ENCODE measurements around the gene AP3B1. TPM values are rescaled to one million over a fixed set of nuclear protein-coding genes. Genes with fewer than 3 reads are reported as not detected.
A peak's percentile ranks its signal among the peaks of the same experiment; 100 is the strongest.

Gene AP3B1
- total RNA-seq, 3 donors from 2014 or later = 48.0 to 63.5 (median 48.2) TPM

DNA sequence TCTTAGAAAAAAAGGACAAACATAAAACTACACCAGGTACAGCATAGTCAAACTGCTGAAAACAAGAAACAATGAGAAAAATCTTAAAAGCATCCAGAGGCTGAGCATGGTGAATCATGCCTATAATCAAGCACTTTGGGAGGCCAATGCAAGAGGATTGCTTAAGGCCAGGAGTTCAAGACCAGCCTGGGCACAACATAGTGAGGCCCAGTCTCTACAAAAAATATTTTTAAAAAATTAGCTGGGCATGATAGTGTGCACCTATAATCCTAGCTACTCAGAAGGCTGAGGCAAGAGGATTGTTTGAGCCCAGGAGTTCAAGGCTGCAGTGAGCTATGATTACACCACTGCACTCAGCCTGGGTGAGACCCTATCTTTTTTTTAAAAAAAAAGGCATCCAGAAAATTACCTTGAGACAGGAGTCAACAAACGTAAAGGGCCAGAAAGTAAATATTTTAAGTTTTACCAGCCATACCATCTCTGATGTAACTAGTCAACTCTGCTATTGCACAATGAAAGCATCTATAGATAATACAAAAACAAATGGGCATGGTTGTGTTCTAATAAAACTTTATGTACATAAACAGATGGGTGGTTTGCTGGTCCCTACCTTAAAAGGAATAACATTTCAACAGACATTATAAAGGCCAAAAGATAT lies 19.8 kb downstream of the AP3B1 start:
- Histone ChIP-seq H3K4me1 (no peaks in the 10 kb centered on the region), H3K36me3 (no peaks in the 10 kb centered on the region), H3K27me3 (no peaks in the 10 kb centered on the region), H3K9me3 (no peaks in the 10 kb centered on the region), H3K27ac (no peak overlapping the region), H3K4me3 (no peak overlapping the region)
- no peak for DNase-seq (ENCODE audit: low spot score in 2 of 2)
- intact Hi-C loops (cut with DNase I; ENCODE audit: low total_unique reads) = no loop called here
- TF ChIP-seq POLR2AphosphoS5 (IDR thresholded peaks at IDR 0.05) = no peak
- TF ChIP-seq, protein P1, sequence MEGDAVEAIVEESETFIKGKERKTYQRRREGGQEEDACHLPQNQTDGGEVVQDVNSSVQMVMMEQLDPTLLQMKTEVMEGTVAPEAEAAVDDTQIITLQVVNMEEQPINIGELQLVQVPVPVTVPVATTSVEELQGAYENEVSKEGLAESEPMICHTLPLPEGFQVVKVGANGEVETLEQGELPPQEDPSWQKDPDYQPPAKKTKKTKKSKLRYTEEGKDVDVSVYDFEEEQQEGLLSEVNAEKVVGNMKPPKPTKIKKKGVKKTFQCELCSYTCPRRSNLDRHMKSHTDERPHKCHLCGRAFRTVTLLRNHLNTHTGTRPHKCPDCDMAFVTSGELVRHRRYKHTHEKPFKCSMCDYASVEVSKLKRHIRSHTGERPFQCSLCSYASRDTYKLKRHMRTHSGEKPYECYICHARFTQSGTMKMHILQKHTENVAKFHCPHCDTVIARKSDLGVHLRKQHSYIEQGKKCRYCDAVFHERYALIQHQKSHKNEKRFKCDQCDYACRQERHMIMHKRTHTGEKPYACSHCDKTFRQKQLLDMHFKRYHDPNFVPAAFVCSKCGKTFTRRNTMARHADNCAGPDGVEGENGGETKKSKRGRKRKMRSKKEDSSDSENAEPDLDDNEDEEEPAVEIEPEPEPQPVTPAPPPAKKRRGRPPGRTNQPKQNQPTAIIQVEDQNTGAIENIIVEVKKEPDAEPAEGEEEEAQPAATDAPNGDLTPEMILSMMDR (IDR thresholded peaks at IDR 0.05) = no peak

DNA sequence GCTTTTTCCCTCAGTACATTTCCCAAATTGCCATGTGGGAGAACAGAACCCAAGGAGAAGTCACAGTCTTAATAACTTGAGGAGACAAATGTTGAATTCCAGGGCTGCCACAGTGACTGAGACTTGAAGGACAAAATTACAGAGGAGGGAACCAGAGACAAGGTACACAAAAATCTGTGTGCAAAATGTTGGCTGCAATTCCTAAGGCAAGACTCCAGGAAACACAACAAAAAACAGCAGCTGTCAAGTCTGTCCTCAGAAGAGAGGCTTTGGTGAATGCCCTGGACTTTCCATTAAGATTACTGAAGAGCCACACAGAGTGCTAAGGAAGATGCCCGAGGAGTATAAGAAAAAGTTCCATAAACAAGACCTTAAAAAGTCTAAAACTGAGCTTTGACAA lies 21.1 kb downstream of the AP3B1 start:
- Histone ChIP-seq H3K4me1 (no peaks in the 10 kb centered on the region), H3K9me3 (no peaks in the 10 kb centered on the region), H3K36me3 (no peaks in the 10 kb centered on the region), H3K27me3 (no peaks in the 10 kb centered on the region), H3K4me3 (no peak overlapping the region), H3K27ac (no peak overlapping the region)
- DNase-seq (ENCODE audit: low spot score in 2 of 2) = no peak
- TF ChIP-seq, protein P1 (IDR thresholded peaks at IDR 0.05) = no peak
- no peak for TF ChIP-seq POLR2AphosphoS5 (IDR thresholded peaks at IDR 0.05)
- TF ChIP-seq POLR2A (IDR thresholded peaks at IDR 0.05) = no peak
- intact Hi-C loops (cut with DNase I; ENCODE audit: low total_unique reads) = no loop called here

DNA sequence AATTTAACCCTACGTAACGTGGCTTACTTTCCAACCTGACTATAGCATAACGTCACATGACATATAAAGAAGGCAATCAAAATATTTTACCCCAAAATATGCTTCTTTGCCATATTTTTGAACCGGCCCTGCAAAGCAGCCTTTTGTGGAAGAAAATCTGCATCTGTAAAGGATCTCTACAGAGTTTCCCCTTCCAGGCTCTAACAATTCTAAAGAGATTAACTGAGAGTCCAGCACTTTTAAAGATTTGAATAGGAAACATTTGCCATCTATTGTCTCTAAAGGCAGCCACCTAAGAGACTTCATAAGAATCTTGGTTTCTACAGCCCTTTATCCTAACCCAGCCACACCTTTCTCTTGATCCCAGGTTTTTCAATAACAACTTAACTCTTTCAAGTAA lies 22.7 kb downstream of the AP3B1 start:
- Histone ChIP-seq H3K4me3 (no peak overlapping the region), H3K27me3 (no peaks in the 10 kb centered on the region), H3K36me3 (no peaks in the 10 kb centered on the region), H3K9me3 (no peaks in the 10 kb centered on the region), H3K27ac (no peak overlapping the region), H3K4me1 (no peaks in the 10 kb centered on the region)
- TF ChIP-seq, protein P1 (IDR thresholded peaks at IDR 0.05) = no peak
- TF ChIP-seq POLR2AphosphoS5 (IDR thresholded peaks at IDR 0.05) (no peak), POLR2A (IDR thresholded peaks at IDR 0.05) (no peak)
- DNase-seq (ENCODE audit: low spot score in 2 of 2) = no peak
- intact Hi-C loops (cut with DNase I; ENCODE audit: low total_unique reads) = no loop called here

DNA sequence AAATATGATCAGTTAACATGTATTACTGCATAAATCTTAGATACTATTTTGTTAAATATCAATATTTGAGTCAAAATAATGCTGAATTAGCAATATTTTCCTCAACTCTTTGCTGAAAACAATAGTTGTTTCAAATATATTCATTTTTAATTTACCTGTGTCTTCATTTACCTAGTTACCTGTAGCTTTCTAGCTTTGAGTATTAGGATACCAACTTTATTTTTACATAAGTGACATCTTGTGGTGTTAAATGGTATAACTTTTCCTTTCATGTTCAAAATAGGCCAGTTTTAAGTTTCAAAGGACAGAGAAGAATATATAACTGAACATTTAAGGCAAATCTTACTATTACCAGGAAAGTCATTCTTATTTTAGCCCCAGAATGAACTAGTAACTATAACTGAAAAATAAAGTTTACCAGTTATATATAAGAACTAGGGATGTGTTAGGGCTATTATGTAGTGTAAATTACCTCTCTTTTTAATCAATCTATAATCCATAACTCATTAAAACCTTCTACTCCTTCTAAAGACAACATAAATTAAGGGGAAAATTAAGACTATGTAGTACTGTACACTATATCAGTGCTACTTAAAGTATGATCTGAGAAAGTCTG lies 25.3 kb downstream of the AP3B1 start:
- no peak overlapping the region for H3K4me3 ChIP-seq
- TF ChIP-seq POLR2A (IDR thresholded peaks at IDR 0.05) = no peak
- TF ChIP-seq, protein P1 (IDR thresholded peaks at IDR 0.05) = peak; percentile 23 to 54 (median 52)
- no peak for DNase-seq (ENCODE audit: low spot score in 2 of 2)

DNA sequence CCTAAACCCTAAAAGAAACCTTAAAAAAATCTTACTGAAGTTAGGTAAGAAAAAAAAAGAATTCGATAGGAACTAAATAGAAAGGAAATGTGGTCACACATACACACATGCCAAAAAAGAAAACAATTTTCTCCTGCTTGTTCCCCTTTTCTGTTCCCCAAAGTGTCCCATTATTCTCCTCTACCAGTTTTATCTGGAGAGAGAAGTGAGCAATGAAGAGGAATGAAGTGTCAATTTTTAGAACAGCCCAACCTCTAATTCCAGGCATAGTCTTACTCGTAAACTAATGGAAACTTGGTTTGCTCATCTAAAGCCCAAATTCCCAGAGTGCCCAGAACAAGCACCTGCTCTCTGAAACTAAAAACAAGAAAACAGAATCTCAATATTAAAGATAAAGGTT lies 26.1 kb downstream of the AP3B1 start:
- Histone ChIP-seq H3K4me1 (no peaks in the 10 kb centered on the region), H3K9me3 (no peaks in the 10 kb centered on the region), H3K4me3 (no peak overlapping the region), H3K36me3 (no peaks in the 10 kb centered on the region), H3K27me3 (no peaks in the 10 kb centered on the region), H3K27ac (no peak overlapping the region)
- TF ChIP-seq, protein P1 (IDR thresholded peaks at IDR 0.05) = no peak
- no peak for TF ChIP-seq POLR2AphosphoS5 (IDR thresholded peaks at IDR 0.05)
- no peak for TF ChIP-seq POLR2A (IDR thresholded peaks at IDR 0.05)
- intact Hi-C loops (cut with DNase I; ENCODE audit: low total_unique reads) = no loop called here
- no peak for DNase-seq (ENCODE audit: low spot score in 2 of 2)

More for the DNA sequence above, 25.3 kb downstream of the AP3B1 start:
- no peaks in the 10 kb centered on the region for H3K4me1 ChIP-seq
- intact Hi-C loops (cut with DNase I; ENCODE audit: low total_unique reads) = no loop called here
- H3K27ac ChIP-seq = no peak overlapping the region
- no peaks in the 10 kb centered on the region for H3K36me3 ChIP-seq
- no peaks in the 10 kb centered on the region for H3K9me3 ChIP-seq
- H3K27me3 ChIP-seq = no peaks in the 10 kb centered on the region
